Activated CD8-positive, alpha-beta T cell treated with anti-CD3 and anti-CD28 coated beads, Interleukin-2, amount 10 ng/mL, durations not matched to agents 7 days and 5 days (primary cell): ENCODE data around the gene ARHGAP33. TPM values are rescaled to one million over a fixed set of nuclear protein-coding genes. Genes with fewer than 3 reads are reported as not detected.

Source experiments
- ATAC-seq: fragments of 150-1000 bp; cut with Tn5 transposase; one replicate; pipeline ENCODE4 v1.10.0; 2021; ENCODE audit warnings: moderate library complexity
- CTCF ChIA-PET: fragments of 350-600 bp; sonication (Branson Sonifier 250); formaldehyde crosslinking; loops from one replicate; lab custom pipeline; 2021; ENCODE audit warnings: antibody characterized with exemption; lab: Charles Lee
- POLR2A ChIA-PET: fragments of 350-600 bp; sonication (Branson Sonifier 250); formaldehyde crosslinking; loops from one replicate; lab custom pipeline; 2021; ENCODE audit warnings: antibody characterized with exemption; lab: Charles Lee
- DNase-seq: peaks from one replicate; pipeline ENCODE4 v3.0.0-alpha.2; 2020
- H3K27ac Mint-ChIP-seq: one replicate; pipeline ENCODE4 v1.8.0; 2021; ENCODE audit warnings: mild to moderate bottlenecking, mixed read lengths
- H3K27me3 Mint-ChIP-seq: one replicate; pipeline ENCODE4 v1.8.0; 2021; ENCODE audit warnings: low read depth, mixed read lengths
- H3K36me3 Mint-ChIP-seq: one replicate; pipeline ENCODE4 v1.8.0; 2021; ENCODE audit warnings: low read depth, mixed read lengths
- H3K4me1 Mint-ChIP-seq: one replicate; pipeline ENCODE4 v1.8.0; 2021; ENCODE audit warnings: low read depth, mixed read lengths
- H3K4me3 Mint-ChIP-seq: one replicate; pipeline ENCODE4 v1.8.0; 2021; ENCODE audit warnings: mild to moderate bottlenecking, mixed read lengths
- H3K9me3 Mint-ChIP-seq: one replicate; pipeline ENCODE4 v1.8.0; 2022; ENCODE audit warnings: mixed read lengths; ENCODE audit not compliant: insufficient read depth
- total RNA-seq, 2 experiments: library from RNA; stranded (reverse); gene quantifications; one replicate each; pipeline ENCODE4 v1.2.3, GENCODE V29; 2021

ARHGAP33 gene
- total RNA-seq, 2 experiments from 2014 or later: 66.6 to 71.0 TPM

DNA sequence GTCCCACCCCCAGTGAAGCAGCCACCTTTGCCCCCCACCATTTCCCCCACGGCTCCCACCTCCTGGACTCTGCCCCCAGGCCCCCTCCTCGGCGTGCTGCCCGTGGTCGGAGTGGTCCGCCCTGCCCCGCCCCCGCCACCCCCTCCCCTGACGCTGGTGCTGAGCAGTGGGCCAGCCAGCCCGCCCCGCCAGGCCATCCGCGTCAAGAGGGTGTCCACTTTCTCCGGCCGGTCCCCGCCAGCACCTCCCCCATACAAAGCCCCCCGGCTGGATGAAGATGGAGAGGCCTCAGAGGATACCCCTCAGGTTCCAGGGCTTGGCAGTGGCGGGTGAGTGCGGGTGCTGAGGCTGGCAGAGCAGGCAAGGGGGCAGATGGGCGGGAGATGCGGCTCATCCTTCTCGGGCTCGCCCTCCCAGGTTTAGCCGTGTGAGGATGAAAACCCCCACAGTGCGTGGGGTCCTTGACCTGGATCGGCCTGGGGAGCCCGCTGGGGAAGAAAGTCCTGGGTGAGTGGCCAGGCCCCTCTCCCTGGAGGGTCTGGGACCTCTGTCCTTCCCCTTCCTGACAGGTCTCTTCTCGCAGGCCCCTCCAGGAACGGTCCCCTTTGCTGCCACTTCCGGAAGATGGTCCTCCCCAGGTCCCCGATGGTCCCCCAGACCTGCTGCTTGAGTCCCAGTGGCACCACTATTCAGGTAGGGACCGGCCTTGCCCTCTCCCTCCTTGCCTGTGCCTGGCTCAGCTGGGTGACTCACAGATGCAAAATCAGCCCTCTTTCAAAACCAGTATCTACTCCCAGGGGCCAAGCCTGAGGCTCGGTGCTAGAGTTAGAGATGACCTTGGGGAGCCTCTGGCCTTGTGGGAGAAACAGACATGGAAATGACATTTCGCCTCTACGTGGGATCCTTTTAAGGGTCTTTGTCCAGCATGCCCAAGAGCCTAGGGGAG lies 41.9 kb upstream of the ARHGAP33 start:
- Mint-ChIP-seq H3K36me3 (peaks cover 64% of the 10 kb centered on the region), H3K27me3 (no peaks in the 10 kb centered on the region), H3K9me3 (no peaks in the 10 kb centered on the region), H3K4me3 (no peak overlapping the region), H3K4me1 (peaks cover 13% of the 10 kb centered on the region), H3K27ac (no peak overlapping the region)
- no peak for ATAC-seq
- CTCF ChIA-PET: no interaction called here
- no peak for DNase-seq
- POLR2A ChIA-PET: interaction anchor here (0.6 to 1.5 kb wide), 2 partner anchors 12 to 45 kb away, joined by 3 to 7 read pairs; partner anchors contain the start of genes PSENEN and U2AF1L4

DNA sequence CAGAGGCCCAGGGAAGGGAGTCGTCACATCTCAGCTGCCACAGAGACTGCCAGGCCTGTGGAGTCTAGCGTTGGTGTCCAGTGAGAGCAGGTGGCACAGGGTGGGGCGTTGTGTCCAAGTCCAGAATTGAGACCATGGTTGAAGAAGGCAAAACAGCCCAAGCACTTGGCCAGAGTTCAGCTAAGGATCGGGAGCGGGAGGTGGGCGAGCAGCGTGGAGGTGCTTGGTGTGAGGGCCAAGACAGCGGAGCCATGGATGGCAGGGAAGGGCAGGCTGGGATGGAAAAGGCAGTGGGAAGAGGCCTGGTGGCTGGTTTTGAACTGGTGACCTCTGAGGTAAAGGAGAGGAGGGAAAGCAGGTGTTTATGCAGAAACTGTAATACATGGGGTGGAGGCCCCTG lies 41.1 kb upstream of the ARHGAP33 start:
- ATAC-seq (no peak), DNase-seq (no peak)
- H3K27ac Mint-ChIP-seq: peak overlapping the region; percentile 35
- POLR2A ChIA-PET: interaction anchor here (0.6 kb wide), 1 partner anchor 46 kb away, joined by 3 read pairs; no protein-coding TSS in a partner anchor
- CTCF ChIA-PET: no interaction called here
- H3K4me1 Mint-ChIP-seq: peaks cover 15% of the 10 kb centered on the region
- H3K27me3 Mint-ChIP-seq: no peaks in the 10 kb centered on the region
- peaks cover 65% of the 10 kb centered on the region for H3K36me3 Mint-ChIP-seq
- H3K4me3 Mint-ChIP-seq: no peak overlapping the region
- H3K9me3 Mint-ChIP-seq: no peaks in the 10 kb centered on the region

GRCh38 chr19:35734889-35735288 lies 40.5 kb upstream of the ARHGAP33 start:
- H3K9me3 Mint-ChIP-seq: no peaks in the 10 kb centered on the region
- no peaks in the 10 kb centered on the region for H3K27me3 Mint-ChIP-seq
- H3K4me1 Mint-ChIP-seq: peaks cover 19% of the 10 kb centered on the region
- no peak for ATAC-seq
- H3K27ac Mint-ChIP-seq: no peak overlapping the region
- ChIA-PET POLR2A (no interaction called here), CTCF (no interaction called here)
- H3K36me3 Mint-ChIP-seq: peaks cover 59% of the 10 kb centered on the region
- no peak overlapping the region for H3K4me3 Mint-ChIP-seq
- DNase-seq: no peak

GRCh38 chr19:35736913-35737886 lies 38.2 kb upstream of the ARHGAP33 start:
- no peaks in the 10 kb centered on the region for H3K9me3 Mint-ChIP-seq
- peak; percentile 58 for DNase-seq
- ChIA-PET CTCF (interaction anchor here (0.8 to 2.4 kb wide), 7 partner anchors 11 to 83 kb away, joined by 3 to 18 read pairs (median 4); partner anchors contain the start of gene LIN37), POLR2A (interaction anchor here (1.0 to 1.7 kb wide), 4 partner anchors 10 to 35 kb away, joined by 3 to 7 read pairs (median 4); no protein-coding TSS in a partner anchor)
- ATAC-seq: no peak
- H3K4me3 Mint-ChIP-seq: no peak overlapping the region
- peaks cover 45% of the 10 kb centered on the region for H3K36me3 Mint-ChIP-seq
- H3K27me3 Mint-ChIP-seq: no peaks in the 10 kb centered on the region
- peaks cover 26% of the 10 kb centered on the region for H3K4me1 Mint-ChIP-seq
- peak overlapping the region; percentile 73 for H3K27ac Mint-ChIP-seq

GRCh38 chr19:35738021-35738886 lies 37.1 kb upstream of the ARHGAP33 start:
- CTCF ChIA-PET: interaction anchor here (0.8 to 2.4 kb wide), 4 partner anchors 19 to 81 kb away, joined by 3 to 18 read pairs (median 6); no protein-coding TSS in a partner anchor
- Mint-ChIP-seq H3K4me3 (no peak overlapping the region), H3K9me3 (no peaks in the 10 kb centered on the region), H3K27ac (peak overlapping the region; percentile 46), H3K27me3 (no peaks in the 10 kb centered on the region), H3K4me1 (peaks cover 34% of the 10 kb centered on the region), H3K36me3 (peaks cover 53% of the 10 kb centered on the region)
- DNase-seq (no peak), ATAC-seq (no peak)
- POLR2A ChIA-PET: interaction anchor here (1.1 to 1.7 kb wide), 3 partner anchors 11 to 36 kb away, joined by 3 to 7 read pairs (median 4); no protein-coding TSS in a partner anchor

DNA sequence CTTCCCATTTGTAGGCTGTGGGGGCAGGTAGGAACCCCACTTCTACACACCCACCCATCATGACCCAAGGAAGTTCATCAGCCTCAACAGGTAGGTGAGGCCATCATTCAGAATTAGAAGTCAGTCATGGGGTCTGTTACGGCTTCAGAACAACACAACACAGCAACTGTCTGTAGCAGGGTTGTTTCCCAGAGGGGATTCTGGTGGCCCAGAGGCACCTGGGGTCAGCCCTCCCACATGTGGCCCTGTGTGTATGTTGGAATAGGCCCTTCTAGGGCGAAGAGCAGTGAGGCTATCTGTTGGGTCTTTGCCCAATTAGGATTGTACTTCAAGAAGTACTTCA lies 36.5 kb upstream of the ARHGAP33 start:
- no peaks in the 10 kb centered on the region for H3K9me3 Mint-ChIP-seq
- no peak for ATAC-seq
- ChIA-PET CTCF (interaction anchor here (2.4 kb wide), 1 partner anchor 43 kb away, joined by 18 read pairs; no protein-coding TSS in a partner anchor), POLR2A (no interaction called here)
- H3K4me1 Mint-ChIP-seq: peaks cover 40% of the 10 kb centered on the region
- peak overlapping the region; percentile 46 for H3K27ac Mint-ChIP-seq
- H3K27me3 Mint-ChIP-seq: no peaks in the 10 kb centered on the region
- H3K36me3 Mint-ChIP-seq: peaks cover 53% of the 10 kb centered on the region
- H3K4me3 Mint-ChIP-seq: peak overlapping the region; percentile 25
- DNase-seq: no peak

DNA sequence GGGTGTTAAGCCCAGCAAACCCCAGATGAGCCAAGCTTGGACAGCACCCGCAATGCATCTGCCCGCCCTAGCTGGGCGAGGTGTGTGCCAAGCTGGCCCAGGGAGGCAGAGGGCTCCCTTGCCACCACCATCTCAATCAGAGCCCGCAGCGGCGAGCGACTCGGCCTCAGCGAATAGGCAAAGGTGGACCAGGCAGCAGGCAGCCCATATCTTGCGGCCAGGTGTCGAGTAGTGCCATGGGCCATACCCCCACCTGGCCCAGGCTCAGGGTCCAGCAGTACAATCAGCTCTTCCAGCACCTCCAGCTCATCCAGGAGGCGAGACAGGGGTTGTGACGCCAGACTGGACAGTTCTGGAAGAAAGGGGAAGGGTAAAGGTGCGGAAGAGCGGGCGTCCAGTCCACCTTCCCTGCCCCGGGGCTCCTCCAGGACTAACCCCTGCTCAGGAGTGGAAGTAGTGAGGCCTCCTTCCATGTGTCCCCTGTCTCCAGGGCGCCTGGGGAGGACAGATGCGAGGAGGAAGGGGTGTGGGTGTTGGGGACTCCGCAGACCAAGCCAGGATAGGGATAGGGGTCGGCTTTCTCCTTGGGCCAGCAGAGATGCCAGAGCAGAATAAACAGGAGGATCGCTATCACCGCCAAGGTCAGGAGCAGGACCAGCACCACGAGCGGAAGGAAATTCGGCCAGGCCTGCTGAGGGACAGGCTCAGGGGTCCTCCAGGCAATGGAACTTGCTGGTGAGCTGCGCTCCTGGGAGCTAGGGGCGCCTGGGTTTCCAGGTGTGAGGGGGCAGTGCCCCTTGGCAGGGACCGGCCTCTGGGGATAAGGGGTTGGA lies 35.9 kb upstream of the ARHGAP33 start:
- no peak overlapping the region for H3K27ac Mint-ChIP-seq
- no peak for ATAC-seq
- peaks cover 46% of the 10 kb centered on the region for H3K4me1 Mint-ChIP-seq
- no peak for DNase-seq
- H3K27me3 Mint-ChIP-seq: no peaks in the 10 kb centered on the region
- ChIA-PET CTCF (interaction anchor here (0.9 to 1.7 kb wide), 7 partner anchors 11 to 191 kb away, joined by 3 to 10 read pairs (median 7); no protein-coding TSS in a partner anchor), POLR2A (interaction anchor here (1.2 to 4.3 kb wide), 5 partner anchors 11 to 27 kb away, joined by 3 to 14 read pairs (median 5); partner anchors contain the start of gene KMT2B)
- H3K4me3 Mint-ChIP-seq: peak overlapping the region; percentile 90
- H3K9me3 Mint-ChIP-seq: no peaks in the 10 kb centered on the region
- H3K36me3 Mint-ChIP-seq: peaks cover 47% of the 10 kb centered on the region

DNA sequence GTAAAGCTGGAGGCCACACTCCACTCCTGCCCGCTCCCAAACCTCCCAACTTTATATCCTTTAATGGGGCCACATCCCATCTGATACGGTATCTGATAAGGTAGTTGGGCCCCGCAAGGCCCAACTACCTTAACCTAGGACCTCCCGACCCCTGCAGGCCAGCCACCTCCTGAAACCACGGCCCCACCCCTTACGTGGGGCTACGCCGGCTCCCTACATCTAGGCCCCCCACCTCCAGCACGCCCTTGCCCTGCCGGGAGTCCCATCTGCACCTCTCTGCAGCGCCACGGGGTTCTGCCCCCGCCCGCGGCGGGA lies 35.3 kb upstream of the ARHGAP33 start:
- peaks cover 48% of the 10 kb centered on the region for H3K4me1 Mint-ChIP-seq
- ATAC-seq (peak; percentile 17), DNase-seq (no peak)
- H3K4me3 Mint-ChIP-seq: peak overlapping the region; percentile 90
- no peaks in the 10 kb centered on the region for H3K9me3 Mint-ChIP-seq
- peak overlapping the region; percentile 92 for H3K27ac Mint-ChIP-seq
- peaks cover 43% of the 10 kb centered on the region for H3K36me3 Mint-ChIP-seq
- POLR2A ChIA-PET: interaction anchor here (0.9 to 4.3 kb wide), 7 partner anchors 11 to 28 kb away, joined by 3 to 14 read pairs (median 5); partner anchors contain the start of gene KMT2B
- no peaks in the 10 kb centered on the region for H3K27me3 Mint-ChIP-seq
- CTCF ChIA-PET: interaction anchor here (0.9 to 1.7 kb wide), 9 partner anchors 12 to 191 kb away, joined by 3 to 10 read pairs (median 4); no protein-coding TSS in a partner anchor

DNA sequence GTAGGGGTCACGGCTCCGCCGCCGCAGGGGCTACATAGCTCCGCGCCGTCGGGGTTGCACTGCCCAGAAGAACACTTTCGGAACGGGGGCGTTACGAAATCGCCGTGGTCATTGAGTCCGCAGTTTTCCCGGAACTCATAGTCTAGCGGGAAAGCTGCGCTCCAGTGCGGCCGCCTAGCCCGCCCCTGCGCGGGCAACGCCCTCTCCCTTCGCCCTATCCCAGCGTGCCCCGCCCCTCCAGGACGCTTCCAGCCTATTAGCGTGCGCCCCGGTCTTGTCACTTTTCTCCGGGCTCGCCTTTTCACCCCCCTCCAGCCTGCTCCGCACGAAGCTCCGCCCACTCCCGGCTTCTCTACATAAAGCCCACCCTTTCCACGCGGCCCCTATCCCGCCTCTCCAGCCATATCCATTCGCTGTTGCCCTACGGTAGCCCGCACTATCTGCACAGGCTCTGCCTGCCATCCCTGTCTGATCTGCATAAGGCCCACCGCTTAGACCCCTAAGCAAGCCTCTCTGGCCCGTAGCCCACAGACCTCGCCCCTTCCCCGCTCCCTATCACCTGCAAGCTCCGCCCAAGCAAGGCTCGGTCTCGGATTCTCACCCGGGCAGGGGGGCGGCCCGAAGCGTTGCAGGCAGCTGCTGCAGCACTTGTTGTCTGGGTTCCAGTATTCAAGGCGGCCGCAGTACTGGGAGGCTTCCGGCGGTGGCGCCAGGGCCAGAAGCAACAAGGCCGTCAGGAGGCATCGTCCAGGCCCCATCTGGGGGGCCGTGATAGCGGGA lies 34.8 kb upstream of the ARHGAP33 start:
- H3K4me3 Mint-ChIP-seq: peak overlapping the region; percentile 90
- peak overlapping the region; percentile 92 for H3K27ac Mint-ChIP-seq
- H3K36me3 Mint-ChIP-seq: peaks cover 39% of the 10 kb centered on the region
- peaks cover 50% of the 10 kb centered on the region for H3K4me1 Mint-ChIP-seq
- DNase-seq (peak; percentile 99), ATAC-seq (peak; percentile 74)
- H3K27me3 Mint-ChIP-seq: no peaks in the 10 kb centered on the region
- no peaks in the 10 kb centered on the region for H3K9me3 Mint-ChIP-seq
- ChIA-PET POLR2A (interaction anchor here (0.5 to 4.3 kb wide), 9 partner anchors 11 to 154 kb away, joined by 3 to 14 read pairs (median 4); partner anchors contain the start of gene KMT2B), CTCF (interaction anchor here (0.6 to 1.7 kb wide), 10 partner anchors 13 to 192 kb away, joined by 3 to 10 read pairs (median 4); no protein-coding TSS in a partner anchor)
